ENCODE measurements around the gene ART3. TPM values are rescaled to one million over a fixed set of nuclear protein-coding genes. Genes with fewer than 3 reads are reported as not detected.

Gene ART3
- polyA plus RNA-seq, 1 donor (not counting 4 experiments of a cell fraction or from before 2014, with no cell fraction given), result 0.64 TPM

DNA sequence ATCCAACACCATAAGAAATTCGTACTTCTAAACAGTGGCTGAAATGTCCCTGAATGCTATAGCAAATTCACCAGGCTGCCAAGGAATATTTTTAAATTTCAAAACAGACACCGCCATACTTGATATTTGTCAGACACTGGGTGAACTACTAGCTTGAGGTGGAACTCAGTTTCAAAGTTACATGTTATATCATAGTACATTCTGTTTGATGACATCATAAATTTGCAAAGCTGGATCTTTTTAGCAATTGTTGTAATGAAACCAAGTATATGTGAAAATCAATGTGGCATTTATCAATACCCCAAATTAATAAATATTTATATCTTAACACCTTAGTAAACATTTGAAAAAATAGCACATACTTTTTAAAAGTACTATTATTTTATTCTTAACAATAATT, 14.2 kb downstream of the ART3 start:
- Histone ChIP-seq H3K79me2 (ENCODE audit: control insufficient read depth, insufficient read depth, low read length) (no peaks in the 10 kb centered on the region), H3K9me1 (ENCODE audit: control insufficient read depth, extremely low read depth, insufficient read depth, low read length) (no peaks in the 10 kb centered on the region), H3K4me2 (ENCODE audit: control insufficient read depth, extremely low read depth, insufficient read depth, low read depth, low read length) (no peak overlapping the region), H3K4me1 (ENCODE audit: control insufficient read depth, extremely low read depth, insufficient read depth, low read length) (peaks cover 16% of the 10 kb centered on the region), H3K4me3 (ENCODE audit: control insufficient read depth in 2 of 3, extremely low read depth in 1 of 3, insufficient read depth in 2 of 3, low read depth in 1 of 3, low read length in 3 of 3) (no peak overlapping the region), H3K9me3 (ENCODE audit: control insufficient read depth, low read depth, low read length) (no peaks in the 10 kb centered on the region), H3K27ac (ENCODE audit: control insufficient read depth, insufficient read depth, low read length) (no peak overlapping the region), H3K36me3 (ENCODE audit: control insufficient read depth in 2 of 2, extremely low read depth in 1 of 2, insufficient read depth in 2 of 2, low read length in 2 of 2) (no peaks in the 10 kb centered on the region), H3K9ac (ENCODE audit: control insufficient read depth, extremely low read depth, insufficient read depth, low read length) (no peak overlapping the region), H3K27me3 (ENCODE audit: control insufficient read depth, extremely low read depth, insufficient read depth, low read length) (no peaks in the 10 kb centered on the region), H4K20me1 (ENCODE audit: control insufficient read depth, extremely low read depth, insufficient read depth, low read length) (no peaks in the 10 kb centered on the region), H2AFZ (ENCODE audit: control insufficient read depth, low read length) (no peak overlapping the region)
- FAIRE-seq (no peak), DNase-seq (ENCODE audit: low read depth, low spot score) (no peak)
- TF ChIP-seq, protein P1, sequence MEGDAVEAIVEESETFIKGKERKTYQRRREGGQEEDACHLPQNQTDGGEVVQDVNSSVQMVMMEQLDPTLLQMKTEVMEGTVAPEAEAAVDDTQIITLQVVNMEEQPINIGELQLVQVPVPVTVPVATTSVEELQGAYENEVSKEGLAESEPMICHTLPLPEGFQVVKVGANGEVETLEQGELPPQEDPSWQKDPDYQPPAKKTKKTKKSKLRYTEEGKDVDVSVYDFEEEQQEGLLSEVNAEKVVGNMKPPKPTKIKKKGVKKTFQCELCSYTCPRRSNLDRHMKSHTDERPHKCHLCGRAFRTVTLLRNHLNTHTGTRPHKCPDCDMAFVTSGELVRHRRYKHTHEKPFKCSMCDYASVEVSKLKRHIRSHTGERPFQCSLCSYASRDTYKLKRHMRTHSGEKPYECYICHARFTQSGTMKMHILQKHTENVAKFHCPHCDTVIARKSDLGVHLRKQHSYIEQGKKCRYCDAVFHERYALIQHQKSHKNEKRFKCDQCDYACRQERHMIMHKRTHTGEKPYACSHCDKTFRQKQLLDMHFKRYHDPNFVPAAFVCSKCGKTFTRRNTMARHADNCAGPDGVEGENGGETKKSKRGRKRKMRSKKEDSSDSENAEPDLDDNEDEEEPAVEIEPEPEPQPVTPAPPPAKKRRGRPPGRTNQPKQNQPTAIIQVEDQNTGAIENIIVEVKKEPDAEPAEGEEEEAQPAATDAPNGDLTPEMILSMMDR (optimal IDR thresholded peaks at IDR 0.05 in 1 of 3, IDR thresholded peaks at IDR 0.05 in 1 of 3, conservative IDR thresholded peaks at IDR 0.05 in 1 of 3; ENCODE audit: extremely low read depth in 1 of 3, insufficient read depth in 2 of 3, low read length in 3 of 3), result no peak
- no peak for TF ChIP-seq EZH2 (IDR thresholded peaks at IDR 0.05; ENCODE audit: low read length)
- dilution Hi-C loops (cut with MboI; ENCODE audit: extremely low pct_ligation_motif_present, low sequenced_read_pairs), result no loop called here

DNA sequence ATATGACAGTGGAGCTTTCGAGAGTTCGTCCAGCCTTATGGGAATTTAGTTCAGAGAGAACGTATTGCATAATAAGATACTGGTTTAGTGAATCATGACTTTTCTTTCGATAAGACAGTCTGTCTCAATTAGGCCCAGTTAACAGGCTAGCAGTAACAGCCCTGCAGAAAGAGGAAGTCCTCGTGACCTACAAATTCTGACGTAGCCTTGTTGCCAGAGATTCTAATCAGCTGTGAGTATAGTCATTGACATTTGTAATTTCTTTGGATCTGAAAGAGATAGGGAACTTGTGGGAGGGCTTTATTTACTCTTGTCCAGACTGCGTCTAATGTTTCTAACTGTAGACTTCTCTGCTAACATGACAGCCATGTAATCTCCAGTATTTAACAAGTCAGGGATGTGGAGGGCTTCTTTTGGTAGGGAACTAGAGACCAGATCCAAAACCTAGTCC, 15.8 kb downstream of the ART3 start:
- Histone ChIP-seq H3K36me3 (ENCODE audit: control insufficient read depth in 2 of 2, extremely low read depth in 1 of 2, insufficient read depth in 2 of 2, low read length in 2 of 2) (no peaks in the 10 kb centered on the region), H3K27me3 (ENCODE audit: control insufficient read depth, extremely low read depth, insufficient read depth, low read length) (no peaks in the 10 kb centered on the region), H2AFZ (ENCODE audit: control insufficient read depth, low read length) (peak overlapping the region; percentile 79), H3K9me3 (ENCODE audit: control insufficient read depth, low read depth, low read length) (no peaks in the 10 kb centered on the region), H3K27ac (ENCODE audit: control insufficient read depth, insufficient read depth, low read length) (peak overlapping the region; percentile 91), H3K9ac (ENCODE audit: control insufficient read depth, extremely low read depth, insufficient read depth, low read length) (peak overlapping the region; percentile 42), H3K4me3 (ENCODE audit: control insufficient read depth in 2 of 3, extremely low read depth in 1 of 3, insufficient read depth in 2 of 3, low read depth in 1 of 3, low read length in 3 of 3) (peak overlapping the region in 1 of 3 experiments; percentile 50), H4K20me1 (ENCODE audit: control insufficient read depth, extremely low read depth, insufficient read depth, low read length) (no peaks in the 10 kb centered on the region), H3K4me1 (ENCODE audit: control insufficient read depth, extremely low read depth, insufficient read depth, low read length) (peaks cover 16% of the 10 kb centered on the region), H3K4me2 (ENCODE audit: control insufficient read depth, extremely low read depth, insufficient read depth, low read depth, low read length) (peak overlapping the region; percentile 85), H3K79me2 (ENCODE audit: control insufficient read depth, insufficient read depth, low read length) (no peaks in the 10 kb centered on the region), H3K9me1 (ENCODE audit: control insufficient read depth, extremely low read depth, insufficient read depth, low read length) (no peaks in the 10 kb centered on the region)
- TF ChIP-seq, protein P1 (optimal IDR thresholded peaks at IDR 0.05 in 1 of 3, IDR thresholded peaks at IDR 0.05 in 1 of 3, conservative IDR thresholded peaks at IDR 0.05 in 1 of 3; ENCODE audit: extremely low read depth in 1 of 3, insufficient read depth in 2 of 3, low read length in 3 of 3), result no peak
- no peak for TF ChIP-seq EZH2 (IDR thresholded peaks at IDR 0.05; ENCODE audit: low read length)
- FAIRE-seq, result peak; percentile 96
- dilution Hi-C loops (cut with MboI; ENCODE audit: extremely low pct_ligation_motif_present, low sequenced_read_pairs), result no loop called here
- DNase-seq (ENCODE audit: low read depth, low spot score), result peak; percentile 67
